Glutamatergic neuron (in vitro differentiated cells): ENCODE measurements around the gene EIF4G3. TPM values are rescaled to one million over a fixed set of nuclear protein-coding genes. Genes with fewer than 3 reads are reported as not detected.

ENCODE experiments used
- DNase-seq: peaks from one replicate; pipeline ENCODE4 v3.0.0; 2022
- H3K27ac Mint-ChIP-seq: one replicate; pipeline ENCODE4 v1.8.0; 2020; ENCODE audit warnings: mild to moderate bottlenecking, mixed read lengths, inconsistent platforms; ENCODE audit not compliant: unreplicated experiment
- H3K27me3 Mint-ChIP-seq: one replicate; pipeline ENCODE4 v1.8.0; 2020; ENCODE audit warnings: mild to moderate bottlenecking, moderate library complexity, mixed read lengths, inconsistent platforms; ENCODE audit not compliant: unreplicated experiment
- H3K36me3 Mint-ChIP-seq: one replicate; pipeline ENCODE4 v1.8.0; 2020; ENCODE audit warnings: mild to moderate bottlenecking, mixed read lengths, inconsistent platforms; ENCODE audit not compliant: unreplicated experiment
- H3K4me1 Mint-ChIP-seq: one replicate; pipeline ENCODE4 v1.8.0; 2020; ENCODE audit warnings: mild to moderate bottlenecking, low read depth, mixed read lengths, inconsistent platforms; ENCODE audit not compliant: unreplicated experiment
- H3K4me3 Mint-ChIP-seq: one replicate; pipeline ENCODE4 v1.8.0; 2020; ENCODE audit warnings: mild to moderate bottlenecking, mixed read lengths, inconsistent platforms; ENCODE audit not compliant: unreplicated experiment
- H3K9me3 Mint-ChIP-seq: one replicate; pipeline ENCODE4 v1.8.0; 2020; ENCODE audit warnings: mild to moderate bottlenecking, moderate library complexity, mixed read lengths, inconsistent platforms; ENCODE audit not compliant: unreplicated experiment
- CTCF ChIP-seq: fragments of 200-600 bp; sonication (generic); IDR thresholded peaks from one replicate; pipeline ENCODE4 v1.5.0; 2021; ENCODE audit not compliant: partially characterized antibody, unreplicated experiment
- total RNA-seq: library from RNA; stranded (reverse); fragmentation: NEBNext Ultra II Directional; extraction: Animal tissue kit (Norgen Biotek cat#: 25700); gene quantifications from one replicate; pipeline ENCODE4 v1.2.1, GENCODE V29; 2021; ENCODE audit not compliant: unreplicated experiment

The EIF4G3 gene
- total RNA-seq, 1 donor from 2014 or later: 100 TPM

GRCh38 chr1:20988943-20989342 lies 187.8 kb downstream of the EIF4G3 start:
- no peak overlapping the region for H3K4me3 Mint-ChIP-seq
- no peaks in the 10 kb centered on the region for H3K27me3 Mint-ChIP-seq
- no peaks in the 10 kb centered on the region for H3K4me1 Mint-ChIP-seq
- H3K9me3 Mint-ChIP-seq: no peaks in the 10 kb centered on the region
- H3K27ac Mint-ChIP-seq: no peak overlapping the region
- no peaks in the 10 kb centered on the region for H3K36me3 Mint-ChIP-seq
- no peak for TF ChIP-seq CTCF
- DNase-seq: no peak

DNA sequence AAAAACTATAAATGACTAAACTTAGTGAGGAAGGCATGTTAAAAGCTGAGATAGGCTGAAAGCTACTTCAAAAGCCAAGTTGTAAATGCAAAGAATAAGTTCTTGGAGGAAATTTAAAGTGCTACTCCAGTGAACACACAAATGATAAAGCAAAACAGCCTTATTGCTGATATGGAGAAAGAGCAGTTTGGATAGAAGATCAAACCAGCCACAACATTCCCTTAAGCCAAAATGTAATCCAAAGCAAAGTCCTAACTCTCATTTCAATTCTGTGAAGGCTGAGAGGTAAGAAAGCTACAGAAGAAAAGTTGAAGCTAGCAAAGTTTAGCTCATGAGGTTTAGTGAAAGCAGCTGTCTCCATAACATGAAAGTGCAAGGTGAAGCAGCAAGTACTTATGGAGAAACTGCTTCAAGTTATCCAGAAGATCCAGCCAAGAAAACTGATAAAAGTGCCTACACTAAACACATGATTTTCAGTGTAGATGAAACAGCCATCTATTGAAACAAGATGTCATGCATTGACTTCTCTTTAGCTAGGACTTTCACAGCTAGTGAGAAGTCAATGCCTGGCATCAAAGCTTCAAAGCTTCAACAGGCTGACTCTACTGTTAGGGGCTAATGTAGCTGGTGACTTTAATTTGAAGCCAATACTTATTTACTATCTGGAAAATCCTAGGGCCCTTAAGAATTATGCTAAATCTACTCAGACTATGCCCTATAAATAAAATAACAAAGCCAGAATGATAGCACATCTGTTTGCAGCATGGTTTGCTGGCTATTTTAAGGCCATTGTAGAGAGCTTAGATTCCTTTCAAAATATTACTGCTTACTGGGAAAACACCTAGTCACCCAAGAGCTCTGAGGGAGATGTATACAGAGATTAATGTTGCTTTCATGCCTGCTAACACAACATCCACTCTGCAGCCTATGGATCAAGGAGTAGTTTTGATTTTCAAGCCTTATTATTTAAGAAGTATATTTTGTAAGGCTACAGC lies 188.6 kb downstream of the EIF4G3 start:
- Mint-ChIP-seq H3K27ac (no peak overlapping the region), H3K4me1 (no peaks in the 10 kb centered on the region), H3K27me3 (no peaks in the 10 kb centered on the region), H3K36me3 (no peaks in the 10 kb centered on the region), H3K4me3 (no peak overlapping the region), H3K9me3 (no peaks in the 10 kb centered on the region)
- no peak for TF ChIP-seq CTCF
- DNase-seq: no peak

GRCh38 chr1:20983297-20983889 lies 193.3 kb downstream of the EIF4G3 start:
- Mint-ChIP-seq H3K4me3 (no peak overlapping the region), H3K27ac (no peak overlapping the region), H3K4me1 (peaks cover 1% of the 10 kb centered on the region), H3K27me3 (no peaks in the 10 kb centered on the region), H3K36me3 (no peaks in the 10 kb centered on the region), H3K9me3 (peaks cover 2% of the 10 kb centered on the region)
- TF ChIP-seq CTCF: no peak
- no peak for DNase-seq

DNA sequence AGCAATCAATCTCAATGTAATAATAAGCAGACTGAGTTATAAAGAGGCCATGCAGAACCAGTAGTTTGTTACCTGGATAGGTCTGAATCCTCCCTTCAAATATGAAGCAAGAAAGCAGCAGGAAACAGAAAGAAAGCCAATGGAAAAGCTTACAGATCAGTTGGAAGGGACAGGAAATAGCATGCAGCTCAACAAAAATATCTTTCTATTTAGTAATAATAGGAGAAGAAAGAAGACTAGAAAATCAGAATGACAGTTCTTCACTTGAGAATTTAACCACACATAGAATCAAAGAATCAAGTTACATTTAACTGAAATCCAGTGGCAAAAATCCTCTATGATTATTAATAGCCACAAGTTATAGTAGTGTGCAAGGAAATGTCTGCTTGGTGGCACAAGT lies 194.4 kb downstream of the EIF4G3 start:
- Mint-ChIP-seq H3K9me3 (peaks cover 2% of the 10 kb centered on the region), H3K27ac (no peak overlapping the region), H3K27me3 (no peaks in the 10 kb centered on the region), H3K36me3 (no peaks in the 10 kb centered on the region), H3K4me1 (peaks cover 1% of the 10 kb centered on the region), H3K4me3 (no peak overlapping the region)
- no peak for TF ChIP-seq CTCF
- DNase-seq: no peak

GRCh38 chr1:20981915-20982314 lies 194.8 kb downstream of the EIF4G3 start:
- Mint-ChIP-seq H3K4me3 (no peak overlapping the region), H3K9me3 (peaks cover 2% of the 10 kb centered on the region), H3K36me3 (no peaks in the 10 kb centered on the region), H3K27ac (no peak overlapping the region), H3K27me3 (no peaks in the 10 kb centered on the region), H3K4me1 (peaks cover 1% of the 10 kb centered on the region)
- no peak for DNase-seq
- no peak for TF ChIP-seq CTCF
